HEK293 (cell line): ENCODE measurements around the gene AGRN.

Experiments
- CTCF ChIA-PET: fragments of 350-600 bp; formaldehyde crosslinking; extraction: SDS; loops from one replicate; lab custom pipeline; 2021; ENCODE audit warnings: antibody characterized with exemption; lab: Yijun Ruan, JAX
- POLR2A ChIA-PET: fragments of 300-600 bp; formaldehyde crosslinking; extraction: SDS; loops from one replicate; lab custom pipeline; 2020; ENCODE audit warnings: antibody characterized with exemption, inconsistent platforms; lab: Yijun Ruan, JAX
- H3K27ac ChIP-seq: fragments of 200-500 bp; sonication (Bioruptor generic); 2 replicates; pipeline ENCODE4 v1.5.1; 2014; ENCODE audit warnings: low read depth, low read length, control low read depth, inconsistent platforms; ENCODE audit errors: extremely low read depth
- H3K36me3 ChIP-seq, 2 experiments: fragments of 200-500 bp in 1 of 2; sonication (Bioruptor generic) in 1 of 2; 1 replicate in 1 of 2; 2 replicates in 1 of 2; pipeline ENCODE4 v1.5.1; 2014 to 2017; ENCODE audit warnings: inconsistent platforms in 2 of 2, low read length in 2 of 2; ENCODE audit not compliant: control insufficient read depth in 2 of 2, insufficient read depth in 1 of 2
- H3K4me1 ChIP-seq: fragments of 200-500 bp; sonication (Bioruptor generic); 2 replicates; pipeline ENCODE4 v1.5.1; 2014; ENCODE audit warnings: mild to moderate bottlenecking, low read length, inconsistent platforms; ENCODE audit not compliant: control insufficient read depth, insufficient read depth
- H3K4me3 ChIP-seq: 2 replicates; pipeline ENCODE4 v1.5.1; 2011; ENCODE audit warnings: low read depth, mild to moderate bottlenecking, control low read depth, low read length, moderate library complexity
- H3K9me3 ChIP-seq: fragments of 200-500 bp; sonication (Bioruptor generic); 2 replicates; pipeline ENCODE4 v1.5.1; 2014; ENCODE audit warnings: low read depth, low read length, inconsistent platforms; ENCODE audit not compliant: control insufficient read depth, insufficient read depth
- BCL11A ChIP-seq: fragments of 450-650 bp; formaldehyde crosslinking; IDR thresholded peaks from 2 replicates; pipeline ENCODE4 v1.5.1; 2016; ENCODE audit warnings: low read depth, missing biosample characterization, missing genetic modification characterization
- SCRT2 ChIP-seq: fragments of 450-650 bp; formaldehyde crosslinking; IDR thresholded peaks from 2 replicates; pipeline ENCODE4 v1.5.1; 2016; ENCODE audit warnings: missing biosample characterization, missing genetic modification characterization
- SP2 ChIP-seq: fragments of 450-650 bp; formaldehyde crosslinking; IDR thresholded peaks from 2 replicates; pipeline ENCODE4 v1.5.1; 2016; ENCODE audit warnings: missing biosample characterization, missing genetic modification characterization
- TSHZ1 ChIP-seq: fragments of 450-650 bp; formaldehyde crosslinking; IDR thresholded peaks from 2 replicates; pipeline ENCODE4 v1.5.1; 2016; ENCODE audit warnings: missing biosample characterization, missing genetic modification characterization, borderline replicate concordance
- ZIC2 ChIP-seq: fragments of 450-650 bp; formaldehyde crosslinking; IDR thresholded peaks from 2 replicates; pipeline ENCODE4 v1.5.1; 2016; ENCODE audit warnings: missing biosample characterization, missing genetic modification characterization
- ZNF133 ChIP-seq: fragments of 450-650 bp; formaldehyde crosslinking; IDR thresholded peaks from 2 replicates; pipeline ENCODE4 v1.5.1; 2016; ENCODE audit warnings: missing biosample characterization, missing genetic modification characterization
- ZNF148 ChIP-seq: fragments of 450-650 bp; formaldehyde crosslinking; IDR thresholded peaks from 2 replicates; pipeline ENCODE4 v1.5.0; 2017; ENCODE audit warnings: missing biosample characterization, missing genetic modification characterization, borderline replicate concordance
- ZNF521 ChIP-seq: fragments of 450-650 bp; formaldehyde crosslinking; IDR thresholded peaks from 2 replicates; pipeline ENCODE4 v1.5.1; 2017; ENCODE audit warnings: missing biosample characterization, mild to moderate bottlenecking, missing genetic modification characterization
- ZNF623 ChIP-seq: fragments of 450-650 bp; formaldehyde crosslinking; IDR thresholded peaks from 2 replicates; pipeline ENCODE4 v1.5.1; 2016; ENCODE audit warnings: missing biosample characterization, missing genetic modification characterization
- ZNF626 ChIP-seq: fragments of 450-650 bp; sonication (Bioruptor Pico); formaldehyde crosslinking; IDR thresholded peaks from 2 replicates; pipeline ENCODE4 v1.5.1; 2018; ENCODE audit warnings: missing biosample characterization, missing genetic modification characterization, inconsistent platforms
- ZNF629 ChIP-seq: fragments of 450-650 bp; formaldehyde crosslinking; IDR thresholded peaks from 2 replicates; pipeline ENCODE4 v1.5.1; 2017; ENCODE audit warnings: missing biosample characterization, missing genetic modification characterization
- ZNF664 ChIP-seq: fragments of 450-650 bp; formaldehyde crosslinking; IDR thresholded peaks from 2 replicates; pipeline ENCODE4 v1.5.1; 2016; ENCODE audit warnings: missing biosample characterization, missing genetic modification characterization
- TF ChIP-seq, protein P1 (sequence below): fragments of 450-650 bp; formaldehyde crosslinking; IDR thresholded peaks from 2 replicates; pipeline ENCODE4 v1.5.1; 2016; ENCODE audit warnings: missing biosample characterization, missing genetic modification characterization, borderline replicate concordance
- TF ChIP-seq, protein P2 (sequence below): fragments of 450-650 bp; formaldehyde crosslinking; IDR thresholded peaks from 2 replicates; pipeline ENCODE4 v1.5.1; 2016; ENCODE audit warnings: missing biosample characterization, missing genetic modification characterization
- TF ChIP-seq, protein P3 (sequence below): fragments of 450-650 bp; formaldehyde crosslinking; IDR thresholded peaks from 2 replicates; pipeline ENCODE4 v1.5.1; 2016; ENCODE audit warnings: missing biosample characterization, missing genetic modification characterization, borderline replicate concordance
- TF ChIP-seq, protein P4 (sequence below): fragments of 450-650 bp; formaldehyde crosslinking; IDR thresholded peaks from 2 replicates; pipeline ENCODE4 v1.5.1; 2017; ENCODE audit warnings: missing biosample characterization, missing genetic modification characterization
- TF ChIP-seq, protein P5 (sequence below): fragments of 450-650 bp; formaldehyde crosslinking; IDR thresholded peaks from 2 replicates; pipeline ENCODE4 v1.5.1; 2017; ENCODE audit warnings: missing biosample characterization, missing genetic modification characterization

AGRN gene

DNA sequence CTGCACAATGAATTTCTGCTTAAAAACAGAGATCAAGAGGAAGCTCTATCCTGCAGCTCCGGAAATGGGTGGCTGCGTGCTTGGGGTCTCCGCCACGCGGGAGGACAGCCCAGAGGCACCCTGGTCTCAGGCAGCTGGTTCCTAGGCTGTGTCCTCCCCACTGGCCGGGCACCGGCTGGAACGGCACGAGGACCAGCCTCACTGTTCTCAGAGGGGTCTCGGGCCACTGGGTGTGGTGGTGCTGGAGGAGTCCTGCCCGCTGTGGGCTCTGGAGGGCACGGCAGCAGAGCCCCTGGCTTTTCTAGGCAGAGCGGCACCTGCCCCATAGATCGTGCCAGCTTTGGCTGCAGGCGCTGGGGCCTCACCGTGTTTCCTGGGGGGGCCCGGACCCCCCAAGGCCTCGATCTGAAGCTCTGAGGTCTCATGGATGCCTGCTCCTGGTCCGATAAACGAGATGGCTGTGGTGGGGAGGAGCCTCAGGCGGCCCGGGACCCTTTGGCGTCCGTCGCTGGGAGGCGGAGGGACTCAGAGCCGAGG lies 62.4 kb downstream of the AGRN start:
- POLR2A ChIA-PET = no interaction called here
- CTCF ChIA-PET = interaction anchor here (0.7 kb wide), 1 partner anchor 18 kb away, joined by 3 read pairs; no protein-coding TSS in a partner anchor

More for the DNA sequence above, 62.4 kb downstream of the AGRN start:
- H3K4me1 ChIP-seq = peaks cover 3% of the 10 kb centered on the region; the same call in 1 of the 2 replicates
- no peaks in the 10 kb centered on the region for H3K9me3 ChIP-seq
- H3K4me3 ChIP-seq = no peak overlapping the region
- TF ChIP-seq ZNF629 (no peak), SP2 (tag by site-specific recombination) (no peak), ZNF626 (tag by site-specific recombination) (no peak), ZIC2 (tag by site-specific recombination) (no peak), BCL11A (tag by site-specific recombination) (no peak), ZNF133 (no peak), ZNF623 (tag by site-specific recombination) (no peak), TSHZ1 (tag by site-specific recombination) (no peak), ZNF664 (no peak), ZNF521 (tag by site-specific recombination) (no peak), ZNF148 (no peak), SCRT2 (tag by site-specific recombination) (no peak)
- TF ChIP-seq, protein P1, sequence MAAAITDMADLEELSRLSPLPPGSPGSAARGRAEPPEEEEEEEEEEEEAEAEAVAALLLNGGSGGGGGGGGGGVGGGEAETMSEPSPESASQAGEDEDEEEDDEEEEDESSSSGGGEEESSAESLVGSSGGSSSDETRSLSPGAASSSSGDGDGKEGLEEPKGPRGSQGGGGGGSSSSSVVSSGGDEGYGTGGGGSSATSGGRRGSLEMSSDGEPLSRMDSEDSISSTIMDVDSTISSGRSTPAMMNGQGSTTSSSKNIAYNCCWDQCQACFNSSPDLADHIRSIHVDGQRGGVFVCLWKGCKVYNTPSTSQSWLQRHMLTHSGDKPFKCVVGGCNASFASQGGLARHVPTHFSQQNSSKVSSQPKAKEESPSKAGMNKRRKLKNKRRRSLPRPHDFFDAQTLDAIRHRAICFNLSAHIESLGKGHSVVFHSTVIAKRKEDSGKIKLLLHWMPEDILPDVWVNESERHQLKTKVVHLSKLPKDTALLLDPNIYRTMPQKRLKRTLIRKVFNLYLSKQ (tag by site-specific recombination) = no peak
- TF ChIP-seq, protein P2, sequence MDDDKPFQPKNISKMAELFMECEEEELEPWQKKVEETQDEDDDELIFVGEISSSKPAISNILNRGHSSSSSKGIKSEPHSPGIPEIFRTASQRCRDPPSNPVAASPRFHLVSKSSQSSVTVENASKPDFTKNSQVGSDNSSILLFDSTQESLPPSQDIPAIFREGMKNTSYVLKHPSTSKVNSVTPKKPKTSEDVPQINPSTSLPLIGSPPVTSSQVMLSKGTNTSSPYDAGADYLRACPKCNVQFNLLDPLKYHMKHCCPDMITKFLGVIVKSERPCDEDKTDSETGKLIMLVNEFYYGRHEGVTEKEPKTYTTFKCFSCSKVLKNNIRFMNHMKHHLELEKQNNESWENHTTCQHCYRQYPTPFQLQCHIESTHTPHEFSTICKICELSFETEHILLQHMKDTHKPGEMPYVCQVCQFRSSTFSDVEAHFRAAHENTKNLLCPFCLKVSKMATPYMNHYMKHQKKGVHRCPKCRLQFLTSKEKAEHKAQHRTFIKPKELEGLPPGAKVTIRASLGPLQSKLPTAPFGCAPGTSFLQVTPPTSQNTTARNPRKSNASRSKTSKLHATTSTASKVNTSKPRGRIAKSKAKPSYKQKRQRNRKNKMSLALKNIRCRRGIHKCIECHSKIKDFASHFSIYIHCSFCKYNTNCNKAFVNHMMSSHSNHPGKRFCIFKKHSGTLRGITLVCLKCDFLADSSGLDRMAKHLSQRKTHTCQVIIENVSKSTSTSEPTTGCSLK (tag by site-specific recombination) = no peak
- TF ChIP-seq, protein P3, sequence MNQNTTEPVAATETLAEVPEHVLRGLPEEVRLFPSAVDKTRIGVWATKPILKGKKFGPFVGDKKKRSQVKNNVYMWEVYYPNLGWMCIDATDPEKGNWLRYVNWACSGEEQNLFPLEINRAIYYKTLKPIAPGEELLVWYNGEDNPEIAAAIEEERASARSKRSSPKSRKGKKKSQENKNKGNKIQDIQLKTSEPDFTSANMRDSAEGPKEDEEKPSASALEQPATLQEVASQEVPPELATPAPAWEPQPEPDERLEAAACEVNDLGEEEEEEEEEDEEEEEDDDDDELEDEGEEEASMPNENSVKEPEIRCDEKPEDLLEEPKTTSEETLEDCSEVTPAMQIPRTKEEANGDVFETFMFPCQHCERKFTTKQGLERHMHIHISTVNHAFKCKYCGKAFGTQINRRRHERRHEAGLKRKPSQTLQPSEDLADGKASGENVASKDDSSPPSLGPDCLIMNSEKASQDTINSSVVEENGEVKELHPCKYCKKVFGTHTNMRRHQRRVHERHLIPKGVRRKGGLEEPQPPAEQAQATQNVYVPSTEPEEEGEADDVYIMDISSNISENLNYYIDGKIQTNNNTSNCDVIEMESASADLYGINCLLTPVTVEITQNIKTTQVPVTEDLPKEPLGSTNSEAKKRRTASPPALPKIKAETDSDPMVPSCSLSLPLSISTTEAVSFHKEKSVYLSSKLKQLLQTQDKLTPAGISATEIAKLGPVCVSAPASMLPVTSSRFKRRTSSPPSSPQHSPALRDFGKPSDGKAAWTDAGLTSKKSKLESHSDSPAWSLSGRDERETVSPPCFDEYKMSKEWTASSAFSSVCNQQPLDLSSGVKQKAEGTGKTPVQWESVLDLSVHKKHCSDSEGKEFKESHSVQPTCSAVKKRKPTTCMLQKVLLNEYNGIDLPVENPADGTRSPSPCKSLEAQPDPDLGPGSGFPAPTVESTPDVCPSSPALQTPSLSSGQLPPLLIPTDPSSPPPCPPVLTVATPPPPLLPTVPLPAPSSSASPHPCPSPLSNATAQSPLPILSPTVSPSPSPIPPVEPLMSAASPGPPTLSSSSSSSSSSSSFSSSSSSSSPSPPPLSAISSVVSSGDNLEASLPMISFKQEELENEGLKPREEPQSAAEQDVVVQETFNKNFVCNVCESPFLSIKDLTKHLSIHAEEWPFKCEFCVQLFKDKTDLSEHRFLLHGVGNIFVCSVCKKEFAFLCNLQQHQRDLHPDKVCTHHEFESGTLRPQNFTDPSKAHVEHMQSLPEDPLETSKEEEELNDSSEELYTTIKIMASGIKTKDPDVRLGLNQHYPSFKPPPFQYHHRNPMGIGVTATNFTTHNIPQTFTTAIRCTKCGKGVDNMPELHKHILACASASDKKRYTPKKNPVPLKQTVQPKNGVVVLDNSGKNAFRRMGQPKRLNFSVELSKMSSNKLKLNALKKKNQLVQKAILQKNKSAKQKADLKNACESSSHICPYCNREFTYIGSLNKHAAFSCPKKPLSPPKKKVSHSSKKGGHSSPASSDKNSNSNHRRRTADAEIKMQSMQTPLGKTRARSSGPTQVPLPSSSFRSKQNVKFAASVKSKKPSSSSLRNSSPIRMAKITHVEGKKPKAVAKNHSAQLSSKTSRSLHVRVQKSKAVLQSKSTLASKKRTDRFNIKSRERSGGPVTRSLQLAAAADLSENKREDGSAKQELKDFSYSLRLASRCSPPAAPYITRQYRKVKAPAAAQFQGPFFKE (tag by site-specific recombination) = no peak
- TF ChIP-seq, protein P4, sequence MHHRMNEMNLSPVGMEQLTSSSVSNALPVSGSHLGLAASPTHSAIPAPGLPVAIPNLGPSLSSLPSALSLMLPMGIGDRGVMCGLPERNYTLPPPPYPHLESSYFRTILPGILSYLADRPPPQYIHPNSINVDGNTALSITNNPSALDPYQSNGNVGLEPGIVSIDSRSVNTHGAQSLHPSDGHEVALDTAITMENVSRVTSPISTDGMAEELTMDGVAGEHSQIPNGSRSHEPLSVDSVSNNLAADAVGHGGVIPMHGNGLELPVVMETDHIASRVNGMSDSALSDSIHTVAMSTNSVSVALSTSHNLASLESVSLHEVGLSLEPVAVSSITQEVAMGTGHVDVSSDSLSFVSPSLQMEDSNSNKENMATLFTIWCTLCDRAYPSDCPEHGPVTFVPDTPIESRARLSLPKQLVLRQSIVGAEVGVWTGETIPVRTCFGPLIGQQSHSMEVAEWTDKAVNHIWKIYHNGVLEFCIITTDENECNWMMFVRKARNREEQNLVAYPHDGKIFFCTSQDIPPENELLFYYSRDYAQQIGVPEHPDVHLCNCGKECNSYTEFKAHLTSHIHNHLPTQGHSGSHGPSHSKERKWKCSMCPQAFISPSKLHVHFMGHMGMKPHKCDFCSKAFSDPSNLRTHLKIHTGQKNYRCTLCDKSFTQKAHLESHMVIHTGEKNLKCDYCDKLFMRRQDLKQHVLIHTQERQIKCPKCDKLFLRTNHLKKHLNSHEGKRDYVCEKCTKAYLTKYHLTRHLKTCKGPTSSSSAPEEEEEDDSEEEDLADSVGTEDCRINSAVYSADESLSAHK (tag by site-specific recombination) = no peak
- TF ChIP-seq, protein P5, sequence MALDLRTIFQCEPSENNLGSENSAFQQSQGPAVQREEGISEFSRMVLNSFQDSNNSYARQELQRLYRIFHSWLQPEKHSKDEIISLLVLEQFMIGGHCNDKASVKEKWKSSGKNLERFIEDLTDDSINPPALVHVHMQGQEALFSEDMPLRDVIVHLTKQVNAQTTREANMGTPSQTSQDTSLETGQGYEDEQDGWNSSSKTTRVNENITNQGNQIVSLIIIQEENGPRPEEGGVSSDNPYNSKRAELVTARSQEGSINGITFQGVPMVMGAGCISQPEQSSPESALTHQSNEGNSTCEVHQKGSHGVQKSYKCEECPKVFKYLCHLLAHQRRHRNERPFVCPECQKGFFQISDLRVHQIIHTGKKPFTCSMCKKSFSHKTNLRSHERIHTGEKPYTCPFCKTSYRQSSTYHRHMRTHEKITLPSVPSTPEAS = no peak
- peaks cover 0 to 5% of the 10 kb centered on the region in 2 experiments; a peak in 1 of 3 replicates for H3K36me3 ChIP-seq
- H3K27ac ChIP-seq = no peak overlapping the region
